Stomach (tissue), 4 donors: Measurements from ENCODE around the gene ARMC6.

Experiments used
- EP300 ChIP-seq: sonication (generic); formaldehyde crosslinking; IDR thresholded peaks from one replicate; pipeline ENCODE4 v1.6.1; 2017; ENCODE audit warnings: antibody characterized with exemption
- POLR2A ChIP-seq, 4 donors: fragments of 450-650 bp; IDR thresholded peaks; one replicate each; pipeline ENCODE4 v1.6.1; 2016; ENCODE audit warnings: antibody characterized with exemption in 4 of 4, control low read depth in 2 of 4, mild to moderate bottlenecking in 1 of 4, moderate library complexity in 1 of 4
- POLR2AphosphoS5 ChIP-seq, 3 donors: sonication (generic); formaldehyde crosslinking; IDR thresholded peaks; one replicate each; pipeline ENCODE4 v1.6.1; 2016; ENCODE audit warnings: antibody characterized with exemption in 3 of 3
- TF ChIP-seq, protein P1 (sequence below), 7 experiments: fragments of 450-650 bp in 4 of 7; fragments of 200-600 bp in 3 of 7; sonication (generic) in 3 of 7; IDR thresholded peaks; one replicate each; pipeline ENCODE4 v1.5.1; 2016 to 2019; ENCODE audit warnings: antibody characterized with exemption in 7 of 7, control low read depth in 2 of 7, mild to moderate bottlenecking in 1 of 7

DNA sequence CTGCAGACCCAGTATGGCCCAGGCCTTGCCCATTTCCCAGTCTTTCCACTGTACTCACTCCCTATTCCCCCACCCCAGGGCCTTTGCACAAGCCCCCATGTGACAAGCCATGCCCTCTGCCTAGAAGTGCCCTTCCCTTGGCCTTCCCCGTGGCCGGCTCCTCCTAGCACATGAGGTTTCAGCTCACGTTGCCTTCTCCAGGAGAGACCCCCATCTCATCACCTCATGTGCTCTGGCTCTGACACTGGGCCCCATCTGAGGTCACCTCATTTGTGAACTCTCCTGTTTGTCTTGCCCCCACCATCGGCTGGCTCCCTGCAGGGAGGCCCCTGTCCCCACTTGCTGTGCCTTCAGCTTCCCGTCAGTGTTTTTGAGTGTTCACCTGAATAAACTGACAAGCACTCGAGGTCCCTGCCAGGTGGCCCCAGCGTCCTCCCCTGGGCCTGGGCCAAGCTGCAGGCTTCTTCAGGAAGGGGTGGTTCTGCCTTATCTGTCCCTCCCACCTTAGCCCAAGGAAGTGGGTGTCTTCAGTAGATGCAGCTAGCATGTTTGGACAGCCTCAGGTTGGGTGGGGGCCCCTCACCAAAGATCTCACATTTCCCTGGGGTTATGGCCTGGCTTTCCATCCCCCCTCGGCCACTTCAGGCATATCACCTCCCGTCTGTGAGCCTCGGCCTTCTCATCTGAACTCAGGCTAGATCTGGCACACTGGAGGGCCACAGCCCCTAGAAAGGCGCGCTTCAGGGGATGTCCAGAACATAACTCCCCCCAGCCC, 26.6 kb downstream of the ARMC6 start:
- TF ChIP-seq POLR2A (IDR thresholded peaks at IDR 0.05), result no peak
- TF ChIP-seq, protein P1, sequence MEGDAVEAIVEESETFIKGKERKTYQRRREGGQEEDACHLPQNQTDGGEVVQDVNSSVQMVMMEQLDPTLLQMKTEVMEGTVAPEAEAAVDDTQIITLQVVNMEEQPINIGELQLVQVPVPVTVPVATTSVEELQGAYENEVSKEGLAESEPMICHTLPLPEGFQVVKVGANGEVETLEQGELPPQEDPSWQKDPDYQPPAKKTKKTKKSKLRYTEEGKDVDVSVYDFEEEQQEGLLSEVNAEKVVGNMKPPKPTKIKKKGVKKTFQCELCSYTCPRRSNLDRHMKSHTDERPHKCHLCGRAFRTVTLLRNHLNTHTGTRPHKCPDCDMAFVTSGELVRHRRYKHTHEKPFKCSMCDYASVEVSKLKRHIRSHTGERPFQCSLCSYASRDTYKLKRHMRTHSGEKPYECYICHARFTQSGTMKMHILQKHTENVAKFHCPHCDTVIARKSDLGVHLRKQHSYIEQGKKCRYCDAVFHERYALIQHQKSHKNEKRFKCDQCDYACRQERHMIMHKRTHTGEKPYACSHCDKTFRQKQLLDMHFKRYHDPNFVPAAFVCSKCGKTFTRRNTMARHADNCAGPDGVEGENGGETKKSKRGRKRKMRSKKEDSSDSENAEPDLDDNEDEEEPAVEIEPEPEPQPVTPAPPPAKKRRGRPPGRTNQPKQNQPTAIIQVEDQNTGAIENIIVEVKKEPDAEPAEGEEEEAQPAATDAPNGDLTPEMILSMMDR (IDR thresholded peaks at IDR 0.05), result no peak
- TF ChIP-seq EP300, result no peak
- TF ChIP-seq POLR2AphosphoS5 (IDR thresholded peaks at IDR 0.05), result no peak
